Endothelial cell of hepatic sinusoid (primary cell): ENCODE data around the gene ZNF525.
"Not testable (repeated sequence)": the region's sequence is repeated elsewhere in the genome, so short reads cannot be mapped to it uniquely, and the experiment has no call there.

Source experiments
- in situ Hi-C: cut with HindIII; loops from 2 replicates; pipeline ENCODE4 v1.10.0; 2017; ENCODE audit warnings: low sequenced_read_pairs

Gene ZNF525

GRCh38 chr19:53394974-53395839 lies 29.7 kb downstream of the ZNF525 start, which contains the start of gene ZNF765:
Gene ZNF765, plus strand, starts transcription at chr19:53395149. Its CDS starts 2,867 bp downstream, at chr19:53398016.
- in situ Hi-C loops = no loop called here

GRCh38 chr19:53395840-53396524 lies 30.5 kb downstream of the ZNF525 start:
- in situ Hi-C loops = not testable (repeated sequence)

GRCh38 chr19:53396525-53396868 lies 31.0 kb downstream of the ZNF525 start:
- in situ Hi-C loops = no loop called here

GRCh38 chr19:53397918-53398317 lies 32.4 kb downstream of the ZNF525 start:
- in situ Hi-C loops = not testable (repeated sequence)

- in situ Hi-C loops = no loop called here
These were observed 44.1 kb downstream of the ZNF525 start for GRCh38 chr19:53409505-53410204.

- in situ Hi-C loops = not testable (repeated sequence)
These were observed 55.2 kb downstream of the ZNF525 start for GRCh38 chr19:53420520-53421315.

- in situ Hi-C loops = no loop called here
These were observed 57.0 kb downstream of the ZNF525 start for GRCh38 chr19:53422551-53422950.

- in situ Hi-C loops = not testable (repeated sequence)
These were observed 57.6 kb downstream of the ZNF525 start for GRCh38 chr19:53423074-53423473.

- in situ Hi-C loops = not testable (repeated sequence)
These were observed 58.2 kb downstream of the ZNF525 start for GRCh38 chr19:53423680-53424079.

GRCh38 chr19:53424968-53425597 lies 59.6 kb downstream of the ZNF525 start:
- in situ Hi-C loops = no loop called here

- in situ Hi-C loops = no loop called here
These were observed 66.0 kb downstream of the ZNF525 start, which contains the start of gene ZNF761 for GRCh38 chr19:53431399-53432087. Gene ZNF761, plus strand, starts transcription at chr19:53431984. Its CDS starts 15,285 bp downstream, at chr19:53447269.

- in situ Hi-C loops = no loop called here
These were observed 66.7 kb downstream of the ZNF525 start for GRCh38 chr19:53432088-53432661.
